ENCODE results near the gene PTGIR. TPM values are rescaled to one million over a fixed set of nuclear protein-coding genes. Genes with fewer than 3 reads are reported as not detected.

PTGIR gene
- total and polyA plus RNA-seq, 2 experiments from 2014 or later = 3.2 to 4.8 TPM

- Histone ChIP-seq H4K20me1 (ENCODE audit: insufficient read depth, poor library complexity, severe bottlenecking) (no peaks in the 10 kb centered on the region), H3K27me3 (peaks cover 21% of the 10 kb centered on the region), H3K27ac (no peak overlapping the region), H3K79me2 (no peaks in the 10 kb centered on the region), H3K9me2 (replicated peaks; ENCODE audit: insufficient read depth) (no peaks in the 10 kb centered on the region), H2AFZ (no peak overlapping the region), H3K4me2 (no peak overlapping the region), H3K4me3 (no peak overlapping the region), H3K36me3 (replicated peaks; ENCODE audit: insufficient read depth, low read depth) (no peaks in the 10 kb centered on the region), H3K9me3 (ENCODE audit: low read depth) (no peaks in the 10 kb centered on the region), H3K4me1 (ENCODE audit: insufficient read depth) (peaks cover 11% of the 10 kb centered on the region)
- no peak for DNase-seq (ENCODE audit: low spot score)
- TF ChIP-seq EZH2phosphoT487 (IDR thresholded peaks at IDR 0.05; ENCODE audit: low read depth, severe bottlenecking, unreplicated experiment) = no peak
- TF ChIP-seq EZH2 (IDR thresholded peaks at IDR 0.05; ENCODE audit: borderline replicate concordance) = no peak
- TF ChIP-seq, protein P1, sequence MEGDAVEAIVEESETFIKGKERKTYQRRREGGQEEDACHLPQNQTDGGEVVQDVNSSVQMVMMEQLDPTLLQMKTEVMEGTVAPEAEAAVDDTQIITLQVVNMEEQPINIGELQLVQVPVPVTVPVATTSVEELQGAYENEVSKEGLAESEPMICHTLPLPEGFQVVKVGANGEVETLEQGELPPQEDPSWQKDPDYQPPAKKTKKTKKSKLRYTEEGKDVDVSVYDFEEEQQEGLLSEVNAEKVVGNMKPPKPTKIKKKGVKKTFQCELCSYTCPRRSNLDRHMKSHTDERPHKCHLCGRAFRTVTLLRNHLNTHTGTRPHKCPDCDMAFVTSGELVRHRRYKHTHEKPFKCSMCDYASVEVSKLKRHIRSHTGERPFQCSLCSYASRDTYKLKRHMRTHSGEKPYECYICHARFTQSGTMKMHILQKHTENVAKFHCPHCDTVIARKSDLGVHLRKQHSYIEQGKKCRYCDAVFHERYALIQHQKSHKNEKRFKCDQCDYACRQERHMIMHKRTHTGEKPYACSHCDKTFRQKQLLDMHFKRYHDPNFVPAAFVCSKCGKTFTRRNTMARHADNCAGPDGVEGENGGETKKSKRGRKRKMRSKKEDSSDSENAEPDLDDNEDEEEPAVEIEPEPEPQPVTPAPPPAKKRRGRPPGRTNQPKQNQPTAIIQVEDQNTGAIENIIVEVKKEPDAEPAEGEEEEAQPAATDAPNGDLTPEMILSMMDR (IDR thresholded peaks at IDR 0.05; ENCODE audit: poor library complexity) = no peak
- WGBS (ENCODE audit: low lambda C conversion rate, missing lambda C conversion rate) = 92% methylated on average over 3 of the region's 3 CpGs
Measured at GRCh38 chr19:46633130-46633529, 8.2 kb upstream of the PTGIR start.

GRCh38 chr19:46631481-46631880 is 6.6 kb upstream of the PTGIR start:
- peak overlapping the region; percentile 37 for H3K27ac ChIP-seq
- no peaks in the 10 kb centered on the region for H3K9me2 ChIP-seq (replicated peaks; ENCODE audit: insufficient read depth)
- TF ChIP-seq, protein P1 (IDR thresholded peaks at IDR 0.05; ENCODE audit: poor library complexity) = no peak
- TF ChIP-seq EZH2phosphoT487 (IDR thresholded peaks at IDR 0.05; ENCODE audit: low read depth, severe bottlenecking, unreplicated experiment) (no peak), EZH2 (IDR thresholded peaks at IDR 0.05; ENCODE audit: borderline replicate concordance) (no peak)
- no peak overlapping the region for H3K4me3 ChIP-seq
- no peaks in the 10 kb centered on the region for H4K20me1 ChIP-seq (ENCODE audit: insufficient read depth, poor library complexity, severe bottlenecking)
- DNase-seq (ENCODE audit: low spot score) = no peak
- H3K36me3 ChIP-seq (replicated peaks; ENCODE audit: insufficient read depth, low read depth) = no peaks in the 10 kb centered on the region
- no peaks in the 10 kb centered on the region for H3K79me2 ChIP-seq
- peaks cover 11% of the 10 kb centered on the region for H3K4me1 ChIP-seq (ENCODE audit: insufficient read depth)
- no peak overlapping the region for H2AFZ ChIP-seq
- 44% methylated on average over 6 of the region's 6 CpGs for whole genome bisulfite sequencing (ENCODE audit: low lambda C conversion rate, missing lambda C conversion rate)
- H3K9me3 ChIP-seq (ENCODE audit: low read depth) = no peaks in the 10 kb centered on the region
- peaks cover 14% of the 10 kb centered on the region for H3K27me3 ChIP-seq
- no peak overlapping the region for H3K4me2 ChIP-seq

DNA sequence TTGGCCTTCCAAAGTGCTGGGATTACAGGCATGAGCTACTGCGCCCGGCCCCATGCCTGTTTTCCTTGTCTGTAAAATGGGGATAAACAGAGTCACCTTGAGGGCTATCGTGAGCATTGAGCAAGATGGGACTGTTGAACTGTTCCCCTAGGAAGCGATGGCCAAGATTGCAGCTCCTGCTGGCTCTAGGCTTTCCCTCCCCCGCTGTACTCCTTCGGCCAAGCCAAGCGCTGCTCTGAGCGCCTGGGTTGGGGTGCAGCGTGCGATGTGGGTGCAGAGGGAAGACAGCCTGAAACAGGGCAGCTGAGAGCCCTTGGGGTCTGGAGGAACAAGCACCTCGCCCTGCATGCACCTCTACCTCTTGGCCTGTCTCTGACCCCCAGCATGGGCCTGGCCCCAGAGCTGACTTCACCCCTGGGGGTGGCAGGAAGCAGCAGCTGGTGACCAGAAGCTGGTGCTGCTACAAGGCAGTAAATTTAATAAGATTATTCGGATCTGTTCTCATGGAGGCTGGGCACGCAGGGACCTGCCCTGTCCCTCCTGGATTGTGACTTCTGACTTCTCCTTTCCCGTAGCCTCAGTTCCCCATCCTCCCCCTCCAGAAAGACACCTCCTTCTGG is 5.8 kb upstream of the PTGIR start:
- Histone ChIP-seq H3K4me3 (no peak overlapping the region), H3K79me2 (no peaks in the 10 kb centered on the region), H3K4me2 (no peak overlapping the region), H3K27me3 (peaks cover 14% of the 10 kb centered on the region), H3K27ac (no peak overlapping the region), H3K36me3 (replicated peaks; ENCODE audit: insufficient read depth, low read depth) (no peaks in the 10 kb centered on the region), H3K4me1 (ENCODE audit: insufficient read depth) (peaks cover 11% of the 10 kb centered on the region), H2AFZ (no peak overlapping the region), H3K9me3 (ENCODE audit: low read depth) (no peaks in the 10 kb centered on the region), H4K20me1 (ENCODE audit: insufficient read depth, poor library complexity, severe bottlenecking) (no peaks in the 10 kb centered on the region), H3K9me2 (replicated peaks; ENCODE audit: insufficient read depth) (no peaks in the 10 kb centered on the region)
- TF ChIP-seq, protein P1 (IDR thresholded peaks at IDR 0.05; ENCODE audit: poor library complexity) = no peak
- TF ChIP-seq EZH2phosphoT487 (IDR thresholded peaks at IDR 0.05; ENCODE audit: low read depth, severe bottlenecking, unreplicated experiment) = no peak
- no peak for TF ChIP-seq EZH2 (IDR thresholded peaks at IDR 0.05; ENCODE audit: borderline replicate concordance)
- no peak for DNase-seq (ENCODE audit: low spot score)
- WGBS (ENCODE audit: low lambda C conversion rate, missing lambda C conversion rate) = 86% methylated on average over 14 of the region's 14 CpGs
